Spleen (tissue), 7 donors: ENCODE measurements around the gene TUBB4A.

Experiments
- POLR2A ChIP-seq, 3 donors: fragments of 450-650 bp; IDR thresholded peaks; one replicate each; pipeline ENCODE4 v1.5.1; 2017; ENCODE audit warnings: antibody characterized with exemption in 3 of 3, mild to moderate bottlenecking in 1 of 3
- POLR2AphosphoS5 ChIP-seq, 3 donors: sonication (generic); formaldehyde crosslinking; IDR thresholded peaks; one replicate each; pipeline ENCODE4 v1.5.1; 2017; ENCODE audit warnings: antibody characterized with exemption in 3 of 3
- TF ChIP-seq, protein P1 (sequence below), 11 experiments: fragments of 200-600 bp in 7 of 11; fragments of 450-650 bp in 4 of 11; sonication (generic) in 4 of 11; IDR thresholded peaks in 8 of 11; conservative IDR thresholded peaks in 3 of 11; 1 replicate in 7 of 11; 2 replicates in 4 of 11; pipeline versions ENCODE4 v1.4.0 to v1.8.0; 2016 to 2021; ENCODE audit warnings: antibody characterized with exemption in 11 of 11, inconsistent platforms in 4 of 11, mild to moderate bottlenecking in 1 of 11
- donor health status: DM: no; HTN: no; CAD: no; lungs with moderate emphysema.
- donor health status: DM: no; HTN: no; CAD: no.
- donor health status: DM: no; HTN: no; CAD: no.

DNA sequence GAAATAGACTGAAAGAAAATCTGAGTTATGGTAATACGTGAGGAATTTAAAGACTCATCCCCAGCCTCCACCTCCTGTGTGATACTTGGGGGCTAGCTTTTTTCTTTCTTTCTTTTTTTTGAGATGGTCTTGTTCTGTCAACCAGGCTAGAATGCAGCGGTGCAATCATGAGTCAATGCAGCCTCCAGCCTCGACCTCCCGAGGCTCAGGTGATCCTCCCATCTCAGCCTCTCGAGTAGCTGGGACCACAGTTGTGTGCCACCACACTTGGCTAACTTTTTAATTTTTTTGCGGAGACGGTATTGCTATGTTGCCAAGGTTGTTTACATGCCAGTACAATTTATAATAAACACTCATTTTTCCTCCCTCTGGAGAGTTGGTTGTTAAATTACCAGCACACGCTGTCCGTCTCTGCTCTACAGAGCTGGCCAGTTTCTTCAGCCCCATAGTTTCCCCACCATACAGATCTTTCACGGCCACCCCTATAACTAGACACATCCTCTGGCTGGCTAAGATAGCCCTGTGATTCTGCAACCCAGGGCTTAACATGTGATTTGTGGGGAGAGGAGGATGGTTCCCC is 33.5 kb upstream of the TUBB4A start:
- TF ChIP-seq, protein P1, sequence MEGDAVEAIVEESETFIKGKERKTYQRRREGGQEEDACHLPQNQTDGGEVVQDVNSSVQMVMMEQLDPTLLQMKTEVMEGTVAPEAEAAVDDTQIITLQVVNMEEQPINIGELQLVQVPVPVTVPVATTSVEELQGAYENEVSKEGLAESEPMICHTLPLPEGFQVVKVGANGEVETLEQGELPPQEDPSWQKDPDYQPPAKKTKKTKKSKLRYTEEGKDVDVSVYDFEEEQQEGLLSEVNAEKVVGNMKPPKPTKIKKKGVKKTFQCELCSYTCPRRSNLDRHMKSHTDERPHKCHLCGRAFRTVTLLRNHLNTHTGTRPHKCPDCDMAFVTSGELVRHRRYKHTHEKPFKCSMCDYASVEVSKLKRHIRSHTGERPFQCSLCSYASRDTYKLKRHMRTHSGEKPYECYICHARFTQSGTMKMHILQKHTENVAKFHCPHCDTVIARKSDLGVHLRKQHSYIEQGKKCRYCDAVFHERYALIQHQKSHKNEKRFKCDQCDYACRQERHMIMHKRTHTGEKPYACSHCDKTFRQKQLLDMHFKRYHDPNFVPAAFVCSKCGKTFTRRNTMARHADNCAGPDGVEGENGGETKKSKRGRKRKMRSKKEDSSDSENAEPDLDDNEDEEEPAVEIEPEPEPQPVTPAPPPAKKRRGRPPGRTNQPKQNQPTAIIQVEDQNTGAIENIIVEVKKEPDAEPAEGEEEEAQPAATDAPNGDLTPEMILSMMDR (IDR thresholded peaks at IDR 0.05 in 8 of 11, conservative IDR thresholded peaks at IDR 0.05 in 3 of 11) = no peak
- TF ChIP-seq POLR2A (IDR thresholded peaks at IDR 0.05) = no peak
- TF ChIP-seq POLR2AphosphoS5 (IDR thresholded peaks at IDR 0.05) = no peak
